HG03432 (cell line): ENCODE data around the gene SACS.
"Not testable (repeated sequence)": the region's sequence is repeated elsewhere in the genome, so short reads cannot be mapped to it uniquely, and the experiment has no call there.

Experiments
- ATAC-seq: cut with Tn5 transposase; IDR thresholded peaks from one replicate; pipeline ENCODE4 v1.9.1; 2021; ENCODE audit warnings: mild to moderate bottlenecking, moderate library complexity; ENCODE audit not compliant: unreplicated experiment

SACS gene

DNA sequence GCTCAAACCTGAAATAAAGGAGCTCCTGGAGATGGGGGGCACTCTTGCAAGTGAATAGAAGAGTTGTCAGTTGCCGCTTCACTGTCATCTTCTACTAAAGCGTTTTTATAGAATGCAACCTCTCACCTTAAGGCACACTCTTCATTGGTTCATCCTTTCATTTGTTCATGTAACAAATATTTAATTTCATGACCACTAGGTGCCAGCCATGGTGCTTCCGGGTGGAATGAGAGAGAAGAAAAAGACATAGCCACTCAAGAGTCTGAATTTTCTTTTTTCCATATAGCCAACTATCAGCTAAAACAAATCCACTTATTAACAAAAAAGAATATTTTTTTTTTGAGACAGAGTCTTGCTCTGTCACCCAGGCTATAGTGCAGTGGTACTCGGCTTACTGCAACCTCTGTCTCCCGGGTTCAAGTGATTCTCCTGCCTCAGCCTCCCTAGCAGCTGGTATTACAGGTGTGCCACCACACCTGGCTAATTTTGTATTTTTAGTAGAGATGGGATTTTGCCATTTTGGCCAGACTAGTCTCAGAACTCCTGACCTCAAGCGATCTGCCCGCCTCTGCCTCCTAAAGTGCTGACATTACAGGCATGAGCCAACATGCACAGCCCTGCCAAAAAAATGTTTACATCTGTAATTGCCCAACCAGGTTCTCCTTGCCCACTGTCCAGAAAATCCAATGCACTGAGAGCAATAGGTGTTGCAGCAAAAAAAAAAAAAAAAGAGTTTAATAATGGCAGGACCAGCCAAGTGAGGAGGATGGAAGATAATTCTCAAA lies 22.1 kb upstream of the SACS start:
- ATAC-seq: no peak

DNA sequence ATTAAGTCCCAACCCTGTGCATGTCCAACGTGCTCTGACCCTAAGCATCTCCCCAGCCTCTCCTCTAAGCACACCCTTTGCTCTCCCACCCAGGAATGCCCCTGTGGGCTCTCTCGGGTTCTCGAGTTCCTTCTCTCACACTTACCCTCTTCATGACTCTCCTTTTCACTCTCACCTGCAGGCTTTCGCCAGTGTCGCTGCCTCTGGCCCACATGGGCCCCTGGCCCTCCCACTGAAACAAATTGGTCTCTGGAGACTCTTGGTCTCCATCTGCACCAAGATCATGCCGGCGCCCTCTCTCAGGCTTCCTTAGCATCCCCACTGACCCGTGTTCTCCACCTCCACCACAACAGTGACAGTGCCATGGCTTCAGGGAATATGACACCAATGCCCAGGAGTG lies 19.6 kb upstream of the SACS start:
- ATAC-seq: no peak

DNA sequence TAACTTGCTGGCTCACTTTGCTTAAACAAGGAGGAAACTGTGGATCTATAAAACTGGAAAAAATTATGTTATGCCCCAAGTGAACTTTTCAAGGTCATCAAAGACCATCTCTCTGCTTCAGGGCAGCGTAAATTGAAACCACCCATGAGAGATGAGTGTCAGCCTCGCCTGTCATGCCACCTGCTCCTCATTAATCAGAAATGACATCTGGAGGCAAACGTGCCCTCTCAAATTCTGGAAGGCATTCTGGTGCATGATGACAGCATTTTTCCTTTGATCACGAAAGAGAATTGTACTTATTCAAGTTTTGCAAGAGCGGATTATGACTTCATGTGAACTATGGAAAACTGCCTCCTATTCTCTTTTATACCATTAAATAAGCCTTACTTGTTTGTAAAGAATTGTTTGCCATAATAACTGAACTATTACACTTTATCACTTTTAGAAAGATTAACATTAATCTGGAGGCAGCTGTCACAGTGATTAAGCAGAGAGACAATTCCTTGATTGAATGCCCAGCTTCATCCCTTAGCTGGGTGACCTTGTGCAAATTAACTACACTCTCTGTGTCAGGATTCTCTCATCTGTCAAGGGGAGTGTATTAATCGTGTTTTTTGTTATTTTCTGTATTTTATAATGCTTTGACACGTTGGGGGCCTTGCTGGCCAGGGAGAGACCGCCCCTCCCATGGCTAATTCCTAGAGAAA lies 17.0 kb upstream of the SACS start:
- no peak for ATAC-seq

DNA sequence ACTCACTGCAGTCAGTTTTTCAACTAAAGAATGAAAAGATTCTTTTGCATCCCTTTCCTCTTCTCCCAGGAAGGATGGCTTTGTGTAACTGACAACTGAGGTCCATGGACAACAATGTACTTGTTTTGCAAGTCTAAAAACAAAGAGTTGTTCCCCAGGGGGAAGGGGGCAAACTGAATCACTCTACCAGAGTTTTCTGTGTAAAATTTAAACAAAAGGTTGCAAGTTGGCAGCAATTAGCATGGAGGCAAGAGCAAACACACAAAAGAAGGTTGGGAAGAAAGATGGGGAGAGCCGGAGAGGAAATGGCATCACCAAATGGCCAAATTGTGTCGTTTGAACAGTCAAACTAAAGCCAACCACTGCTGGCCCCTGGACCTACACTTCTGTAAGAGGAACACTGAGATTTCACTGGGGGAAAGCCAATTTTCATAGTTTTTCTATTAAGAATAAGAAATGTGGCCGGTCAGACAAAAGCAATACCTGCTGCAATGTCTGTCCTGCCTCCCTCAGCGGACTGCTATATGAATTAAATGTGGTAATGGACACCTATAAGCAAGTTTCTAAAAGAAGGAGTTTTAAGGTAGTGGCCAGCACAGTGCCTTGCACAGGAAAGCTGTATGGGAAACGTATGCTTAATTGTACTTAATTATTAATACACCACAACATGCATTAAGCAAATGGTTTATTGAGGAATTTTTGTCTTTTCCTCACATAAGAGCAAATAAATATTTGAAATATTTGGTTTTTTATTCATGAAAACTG lies 16.1 kb upstream of the SACS start:
- ATAC-seq: no peak

DNA sequence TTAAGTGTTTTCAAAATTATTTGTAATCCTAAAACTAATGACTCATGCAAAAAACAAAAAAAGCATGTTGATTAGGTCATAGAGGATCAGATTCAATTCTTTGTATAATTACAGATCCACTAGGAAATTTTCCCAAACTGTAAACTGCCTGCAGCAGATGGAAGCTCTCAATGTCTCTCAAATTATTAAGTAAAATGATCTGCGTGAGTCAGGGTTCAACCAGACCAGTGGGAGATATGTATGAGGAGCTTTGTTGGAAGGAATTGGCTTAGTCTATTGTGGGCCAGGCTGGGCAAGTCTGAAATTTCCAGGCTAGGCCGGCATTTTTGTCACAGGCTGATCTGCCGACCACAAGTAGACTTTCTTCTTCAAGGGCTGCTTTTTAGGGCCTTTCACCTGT lies 14.4 kb upstream of the SACS start:
- no peak for ATAC-seq

DNA sequence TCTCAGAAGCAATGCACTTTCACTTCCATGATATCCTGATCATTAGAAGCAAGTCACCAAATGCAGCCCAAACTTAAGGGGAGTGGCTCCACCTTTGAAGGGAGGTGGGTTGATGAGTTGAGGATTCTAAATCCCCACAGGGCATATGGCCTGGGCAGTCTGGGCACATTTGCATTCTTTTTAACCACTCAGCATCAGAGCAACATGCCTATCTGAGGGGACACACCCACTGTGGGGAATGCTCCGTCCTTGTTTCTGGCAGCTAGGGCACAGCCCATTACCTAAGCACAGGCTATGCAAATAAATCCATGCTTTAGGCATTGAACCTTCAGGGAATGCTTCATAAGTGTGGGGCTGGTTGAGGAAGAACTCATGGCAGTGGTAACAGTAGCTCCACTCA lies 12.3 kb upstream of the SACS start:
- no peak for ATAC-seq

DNA sequence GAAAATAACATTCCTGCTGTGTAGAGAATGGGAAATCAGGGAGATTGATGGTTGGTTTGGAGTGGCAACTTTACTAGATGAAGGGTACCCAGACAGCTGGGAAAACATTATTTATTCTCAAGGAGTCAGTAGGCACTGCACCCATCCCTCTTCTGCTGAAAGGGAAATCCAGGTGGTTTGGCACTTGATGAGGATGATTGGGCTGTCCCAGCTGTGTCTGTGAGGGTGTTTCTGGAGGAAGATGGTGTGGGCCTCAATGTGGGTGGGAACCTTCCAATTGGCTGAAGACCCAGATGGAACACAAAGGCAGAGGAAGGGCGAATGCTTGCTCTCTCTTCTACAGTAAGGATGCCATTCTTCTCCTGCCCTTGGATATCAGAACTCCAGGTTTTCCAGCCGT lies 10.4 kb upstream of the SACS start:
- no peak for ATAC-seq

DNA sequence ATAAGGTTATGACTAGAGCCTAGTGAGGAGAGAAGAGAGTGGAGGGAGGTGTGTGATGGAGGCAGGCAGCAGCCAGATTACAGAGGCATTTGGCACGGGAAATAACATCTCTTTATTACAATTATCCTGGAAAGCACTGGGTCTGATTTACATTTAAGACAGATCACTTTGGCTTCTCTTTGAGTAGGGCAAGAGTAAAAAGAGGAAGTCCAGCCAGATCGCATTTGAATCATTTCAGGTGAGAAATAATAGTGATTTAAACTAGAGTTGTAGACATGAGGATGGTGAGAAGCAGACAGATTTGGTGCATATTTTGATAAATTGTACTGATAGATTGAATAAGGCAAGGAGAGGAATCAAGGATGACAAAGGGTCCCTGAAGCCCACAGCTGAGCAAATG lies 9.6 kb upstream of the SACS start:
- no peak for ATAC-seq

DNA sequence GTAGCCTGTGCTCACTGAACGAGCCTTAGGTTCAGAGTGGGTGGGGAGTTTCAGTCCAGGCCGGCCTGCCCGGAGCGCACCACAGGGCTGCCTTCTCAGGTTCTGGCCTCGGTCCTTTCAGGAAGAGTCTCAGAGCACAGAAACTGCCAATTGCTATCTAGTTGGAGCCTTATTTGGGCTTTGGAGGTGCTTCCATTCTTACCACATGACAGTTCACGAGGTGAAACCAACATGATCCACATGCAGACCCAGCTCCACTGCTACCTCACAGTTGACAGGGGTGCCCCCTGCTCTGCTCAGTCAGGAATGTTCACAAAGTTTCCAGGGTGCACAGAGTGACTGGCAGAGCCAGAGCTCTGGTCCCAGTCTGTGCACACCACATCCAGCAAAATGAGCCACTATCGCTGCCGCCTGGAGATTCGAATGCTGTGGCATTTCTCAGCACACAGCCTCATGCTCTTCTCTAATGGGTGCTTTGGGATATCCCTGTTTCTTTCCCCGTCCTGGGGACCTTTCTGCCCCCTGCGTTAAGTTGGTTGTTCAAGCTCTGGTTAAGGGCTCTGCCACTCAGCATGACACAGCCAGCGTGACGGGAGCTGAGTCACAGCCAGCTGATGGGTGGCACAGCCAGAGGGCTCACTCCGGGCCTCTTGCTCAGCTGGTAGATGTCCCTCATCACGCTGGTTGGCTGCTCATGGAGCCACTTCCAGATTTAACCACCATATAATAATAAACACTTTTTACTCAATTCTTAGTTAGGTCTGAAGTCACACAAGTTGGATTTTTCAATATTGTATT lies 7.5 kb upstream of the SACS start:
- ATAC-seq: no peak

DNA sequence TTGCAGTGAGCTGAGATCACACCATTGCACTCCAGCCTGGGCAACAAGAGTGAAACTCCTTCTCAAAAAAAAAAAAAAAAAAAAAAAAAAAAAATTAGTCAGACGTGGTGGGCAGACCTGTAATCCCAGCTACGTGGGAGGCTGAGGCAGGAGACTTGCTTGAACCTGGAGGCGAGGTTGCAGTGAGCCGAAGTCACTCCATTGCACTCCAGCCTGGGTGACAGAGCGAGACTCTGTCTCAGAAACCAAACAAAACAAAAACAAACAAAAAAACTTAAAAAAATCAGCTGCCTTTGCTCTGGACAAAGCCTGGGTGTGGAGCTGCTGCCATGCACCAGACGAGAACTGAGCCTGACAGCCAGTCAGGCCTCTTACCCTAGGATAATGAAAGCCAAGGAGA lies 6.8 kb upstream of the SACS start:
- not testable (repeated sequence) for ATAC-seq

DNA sequence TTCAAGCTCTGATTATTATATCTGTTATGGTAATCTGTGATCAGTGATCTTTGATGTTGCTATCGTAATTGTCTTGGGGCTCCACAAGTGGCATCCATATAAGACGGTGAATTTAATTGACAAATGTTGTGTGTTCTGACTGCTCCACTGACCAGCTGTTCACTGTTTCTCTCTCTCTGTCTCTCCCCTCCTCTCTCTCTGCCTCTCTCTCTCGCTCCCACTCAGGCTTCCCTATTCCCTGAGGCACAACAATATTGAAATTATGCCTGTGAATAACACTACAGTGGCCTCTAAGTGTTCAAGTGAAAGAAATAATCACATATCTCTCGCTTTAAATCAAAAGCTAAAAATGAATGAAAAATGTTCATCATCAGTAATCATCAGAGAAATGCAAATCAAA lies 4.4 kb upstream of the SACS start:
- ATAC-seq: no peak

DNA sequence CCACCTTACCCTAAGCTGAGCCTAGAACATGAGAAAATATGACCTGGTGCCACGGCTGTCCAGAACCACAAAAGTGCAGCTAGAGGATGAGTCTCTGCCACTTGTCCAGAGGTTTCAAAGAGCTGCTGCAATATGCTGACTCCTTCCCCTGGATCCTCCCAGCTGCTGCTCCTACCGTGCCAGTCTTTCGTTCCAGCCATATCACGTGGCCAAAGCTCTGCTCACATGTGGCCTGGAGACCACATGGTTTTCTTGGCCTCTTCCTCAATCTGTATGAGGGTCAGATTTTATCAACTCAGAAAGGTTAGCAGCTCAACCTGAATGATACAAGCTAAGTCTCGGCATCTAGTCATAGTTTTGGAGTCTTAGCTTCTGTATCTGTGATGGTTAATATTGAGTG lies 3.2 kb upstream of the SACS start:
- no peak for ATAC-seq

DNA sequence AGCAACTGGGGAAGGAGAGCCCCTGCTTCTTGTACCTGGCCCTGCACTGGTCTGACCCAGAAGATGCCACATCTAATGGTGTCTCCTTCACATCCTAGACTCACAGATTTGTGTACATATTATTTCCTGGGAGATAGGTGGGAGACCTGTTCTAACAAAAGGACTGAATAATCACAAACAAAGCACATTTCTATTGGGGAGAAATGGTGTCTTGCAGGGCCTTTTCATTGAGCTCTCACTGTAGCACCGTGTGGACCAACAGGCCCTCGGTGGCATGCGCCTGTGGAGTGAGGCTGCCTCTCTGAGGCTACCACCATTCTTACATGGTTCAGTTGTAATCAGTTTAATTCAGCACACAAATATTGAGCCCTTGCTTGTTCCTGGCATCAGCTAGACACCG lies 989 bp upstream of the SACS start:
- no peak for ATAC-seq

DNA sequence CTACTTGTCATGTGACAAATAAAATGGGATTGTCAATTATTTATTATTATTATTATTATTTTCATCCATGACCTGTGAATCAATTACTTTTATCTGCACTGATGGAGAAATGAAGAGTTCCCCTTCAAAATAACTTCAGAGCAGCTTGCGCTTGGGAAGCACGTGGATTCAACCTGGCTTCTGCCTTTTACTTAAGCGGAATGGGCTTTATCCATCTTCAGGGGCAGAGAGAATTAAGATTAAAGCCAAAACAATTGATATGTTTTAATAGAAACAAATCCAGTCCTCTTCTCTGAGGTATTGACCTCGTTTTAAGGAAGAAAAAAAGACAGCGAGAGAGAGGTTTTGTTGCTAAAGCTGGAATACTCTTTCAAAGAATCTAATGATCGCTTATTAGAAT lies 876 bp downstream of the SACS start:
- no peak for ATAC-seq

DNA sequence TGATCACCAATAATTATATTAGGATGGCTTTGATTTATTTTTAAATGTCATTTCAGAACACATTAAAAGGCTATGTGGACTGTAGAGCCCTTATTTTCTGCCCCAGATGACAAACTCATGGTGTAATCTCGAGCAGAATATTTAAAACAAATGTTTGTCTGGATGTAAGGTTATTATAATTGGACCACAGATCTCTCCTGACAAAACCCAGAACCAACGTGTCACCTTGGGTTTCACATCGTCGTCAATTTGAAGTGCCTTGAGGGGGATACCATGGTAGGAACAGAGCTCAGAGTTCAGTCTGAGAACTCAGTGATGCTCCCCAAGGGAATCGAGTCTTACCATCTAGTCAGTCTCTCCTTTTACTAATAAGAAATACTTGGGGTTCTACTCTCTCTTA lies 2.8 kb downstream of the SACS start:
- ATAC-seq: no peak

DNA sequence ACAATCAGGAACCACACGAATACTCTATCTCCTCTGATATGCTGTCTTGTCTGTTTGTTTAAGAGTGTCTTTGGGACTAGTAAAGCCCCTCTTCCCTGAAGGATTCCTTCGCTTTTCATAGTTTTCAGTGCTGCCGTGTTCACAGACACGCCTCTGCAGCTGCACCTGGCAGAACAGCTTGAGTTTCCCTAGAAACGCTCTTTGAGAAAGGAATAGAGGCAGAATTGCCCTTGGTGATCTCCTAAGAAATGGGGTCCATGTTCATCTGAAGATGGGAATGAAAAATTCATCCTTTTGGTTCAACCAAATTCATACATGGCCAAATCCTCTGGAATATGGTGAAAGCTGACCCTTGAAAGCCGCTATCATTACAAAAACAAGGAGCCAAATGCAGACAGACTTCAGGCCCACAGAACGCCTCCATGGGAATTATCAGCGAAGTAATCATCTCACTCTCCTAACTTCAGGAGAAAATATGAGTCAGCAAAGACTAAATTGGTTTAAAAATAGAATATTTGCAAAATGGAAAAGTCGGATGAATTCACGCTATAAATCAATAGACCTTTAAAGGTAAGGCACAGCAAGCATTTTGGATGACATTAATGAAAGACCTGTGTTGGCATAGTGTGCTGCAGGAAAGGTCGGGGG lies 5.5 kb downstream of the SACS start:
- ATAC-seq: no peak

DNA sequence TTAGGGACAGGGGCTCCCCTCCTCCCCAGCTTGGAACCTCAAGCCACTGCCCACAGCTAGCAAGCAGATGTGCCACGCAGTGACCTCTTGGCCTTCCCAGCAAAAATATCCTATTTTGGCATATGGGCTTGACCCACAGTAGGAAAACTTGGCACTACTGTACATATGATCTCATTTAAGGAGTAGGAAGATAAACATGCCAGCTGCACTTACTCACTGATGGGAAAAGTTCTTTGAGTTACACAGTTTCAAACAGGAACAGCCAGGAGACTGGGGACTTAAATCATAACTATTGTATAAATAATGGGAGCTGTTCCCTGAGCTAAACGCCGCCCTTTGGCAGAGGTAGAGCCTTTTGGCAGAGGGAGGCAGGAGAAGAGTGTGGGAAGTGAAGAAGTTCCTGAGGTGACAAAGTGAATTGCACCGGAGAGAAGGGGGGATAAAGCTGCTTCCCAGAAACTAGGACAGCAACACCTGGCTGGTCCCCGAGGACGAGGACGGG lies 6.1 kb downstream of the SACS start:
- no peak for ATAC-seq

DNA sequence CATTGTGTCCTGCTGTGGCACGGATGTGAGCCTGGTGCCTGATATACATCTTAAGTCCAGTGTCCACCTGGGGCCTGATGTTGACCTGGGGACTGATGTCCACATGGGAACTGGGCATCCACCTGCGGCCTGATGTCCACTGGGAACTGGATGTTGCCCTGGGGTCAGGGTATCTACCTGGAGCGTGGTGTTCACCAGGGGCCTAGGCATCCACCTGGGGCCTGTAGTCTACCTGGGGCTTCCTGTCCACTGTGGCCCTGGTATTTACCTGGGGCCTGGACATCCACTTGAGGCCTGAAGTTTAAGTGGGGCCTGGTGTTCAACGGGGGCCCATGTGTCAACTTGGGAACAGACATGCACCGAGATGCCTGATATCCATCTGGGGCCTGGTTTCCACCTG lies 11.9 kb downstream of the SACS start:
- no peak for ATAC-seq

DNA sequence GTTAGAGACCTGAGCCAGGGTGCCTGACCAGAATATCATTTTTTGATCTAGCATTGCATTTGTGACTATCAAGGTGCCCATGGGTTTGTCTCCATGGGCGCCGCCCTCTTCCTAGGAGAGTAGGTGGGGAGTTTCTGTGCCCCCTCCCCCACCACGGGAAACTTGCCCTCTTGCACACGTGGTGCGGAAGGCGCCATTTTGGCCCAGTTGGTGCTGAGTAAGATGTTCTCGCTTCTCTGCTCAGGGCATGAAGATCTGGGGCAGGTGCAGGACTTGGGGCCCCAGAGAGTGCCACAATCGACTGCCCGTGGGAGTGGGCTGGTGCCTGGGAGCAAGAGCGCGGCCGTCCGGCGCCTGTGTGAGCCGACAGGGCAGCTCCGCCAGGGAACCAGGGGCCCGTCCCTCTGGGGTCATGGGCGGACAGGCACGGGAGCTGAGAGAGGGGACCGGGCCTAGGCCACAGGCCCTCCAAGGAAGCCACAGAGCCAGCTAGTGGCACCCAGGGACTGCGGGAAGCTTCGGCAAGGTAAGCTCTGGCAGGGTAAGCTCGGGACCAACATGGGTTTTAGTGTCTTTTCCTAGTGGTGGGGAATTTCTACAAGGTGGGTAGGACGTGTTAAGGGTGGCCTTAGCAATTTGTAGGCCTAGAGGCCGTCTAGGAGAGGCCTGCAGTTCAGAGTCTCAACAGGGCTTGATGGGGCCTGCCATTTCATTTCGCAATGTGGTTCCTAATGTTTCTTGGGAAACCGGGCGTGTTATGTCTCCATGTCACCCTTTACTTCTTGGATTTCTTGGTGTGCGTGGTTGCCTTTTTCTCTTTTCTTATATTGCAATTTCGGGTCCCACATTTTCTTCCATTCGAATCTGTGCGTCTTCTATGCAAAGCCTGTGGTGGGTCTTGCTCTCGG lies 14.5 kb downstream of the SACS start:
- no peak for ATAC-seq
